ENCODE measurements around the gene PDAP1.

GRCh38 chr7:99448855-99449254 lies 40.5 kb upstream of the PDAP1 start:
- TF ChIP-seq CTCF (IDR thresholded peaks at IDR 0.05) (no peak), POLR2A (IDR thresholded peaks at IDR 0.05) (no peak)
